Activated naive CD4-positive, alpha-beta T cell treated with anti-CD3 and anti-CD28 coated beads for 36 hours (primary cell): ENCODE data around the gene CAVIN2. TPM values are rescaled to one million over a fixed set of nuclear protein-coding genes. Genes with fewer than 3 reads are reported as not detected.

Experiments
- CTCF ChIA-PET: fragments of 350-600 bp; sonication (Branson Sonifier 250); formaldehyde crosslinking; loops from one replicate; lab custom pipeline; 2021; ENCODE audit warnings: antibody characterized with exemption; lab: Charles Lee
- DNase-seq: peaks from one replicate; pipeline ENCODE4 v3.0.0-alpha.2; 2020
- H3K27ac Mint-ChIP-seq: one replicate; pipeline ENCODE4 v1.8.0; 2021; ENCODE audit warnings: mild to moderate bottlenecking, mixed read lengths
- H3K27me3 Mint-ChIP-seq: one replicate; pipeline ENCODE4 v1.8.0; 2021; ENCODE audit warnings: low read depth, mixed read lengths
- H3K36me3 Mint-ChIP-seq: one replicate; pipeline ENCODE4 v1.8.0; 2021; ENCODE audit warnings: low read depth, mixed read lengths
- H3K4me1 Mint-ChIP-seq: one replicate; pipeline ENCODE4 v1.8.0; 2021; ENCODE audit warnings: low read depth, mixed read lengths
- H3K4me3 Mint-ChIP-seq: one replicate; pipeline ENCODE4 v1.8.0; 2021; ENCODE audit warnings: mild to moderate bottlenecking, moderate library complexity, mixed read lengths
- H3K9me3 Mint-ChIP-seq: one replicate; pipeline ENCODE4 v1.8.0; 2021; ENCODE audit warnings: mixed read lengths
- intact Hi-C: fragments of 100-400 bp; cut with micrococcal nuclease; formaldehyde crosslinking; loops from one replicate; pipeline ENCODE4 v1.15.1; 2023
- total RNA-seq, 2 experiments: library from RNA; stranded (reverse); gene quantifications; one replicate each; pipeline ENCODE4 v1.2.3, GENCODE V29; 2021

The CAVIN2 gene
- total RNA-seq, 2 experiments from 2014 or later: not detected

DNA sequence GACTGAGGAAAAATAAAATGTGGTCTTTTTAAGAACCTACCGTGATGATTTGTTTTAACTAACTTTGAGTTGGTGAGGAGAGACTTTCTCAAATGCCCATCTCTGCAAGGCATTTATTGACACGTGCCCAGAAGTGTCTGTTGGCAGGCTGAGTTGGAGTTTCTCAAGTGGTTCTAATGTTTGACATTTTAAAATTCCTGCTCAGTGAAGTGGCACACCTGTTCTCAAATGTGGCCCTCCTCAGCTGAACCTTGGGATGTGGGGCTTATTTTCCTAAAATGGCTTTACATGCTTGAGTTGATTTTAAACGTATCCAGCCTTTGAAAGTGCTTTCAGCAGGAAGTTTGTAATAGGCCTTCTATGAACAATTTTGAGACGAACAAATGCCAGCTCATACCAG lies 876 bp upstream of the CAVIN2 start:
- CTCF ChIA-PET: no interaction called here
- H3K4me1 Mint-ChIP-seq: peaks cover 14% of the 10 kb centered on the region
- no peaks in the 10 kb centered on the region for H3K9me3 Mint-ChIP-seq
- H3K36me3 Mint-ChIP-seq: no peaks in the 10 kb centered on the region
- no peak for DNase-seq
- intact Hi-C loops: no loop called here
- H3K27ac Mint-ChIP-seq: no peak overlapping the region
- no peak overlapping the region for H3K4me3 Mint-ChIP-seq
- H3K27me3 Mint-ChIP-seq: peaks cover 32% of the 10 kb centered on the region

DNA sequence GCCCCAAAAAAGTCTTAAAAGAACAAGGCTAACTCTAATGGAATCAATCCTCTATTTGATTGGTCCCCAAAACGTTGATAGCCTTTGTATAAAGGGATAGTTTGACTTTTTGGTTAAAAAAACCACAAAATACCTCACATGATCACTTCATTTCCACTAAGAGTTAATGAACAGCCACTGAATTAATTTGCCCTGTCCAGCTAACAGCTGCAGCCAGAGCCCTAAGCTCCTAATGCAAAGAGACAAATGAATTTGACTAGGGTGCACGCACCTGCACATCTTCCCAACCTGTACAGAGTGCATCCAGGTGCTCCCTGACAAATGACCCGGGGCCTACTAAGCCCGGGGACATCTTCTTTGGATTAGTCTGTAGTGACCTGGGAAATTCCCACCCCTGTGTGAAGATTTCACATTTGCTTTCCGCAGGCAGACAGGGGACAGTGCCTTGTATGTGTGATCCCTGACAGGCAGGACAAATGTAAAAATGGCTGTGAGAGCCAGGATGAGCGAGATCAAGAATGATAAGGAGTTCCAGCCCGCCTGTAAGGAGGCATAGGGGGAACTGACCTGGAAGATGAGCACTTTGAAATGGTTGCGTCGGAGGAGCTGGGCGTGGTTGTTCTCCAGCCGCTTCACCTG lies 893 bp downstream of the CAVIN2 start:
- no peak for DNase-seq
- Mint-ChIP-seq H3K4me1 (peaks cover 14% of the 10 kb centered on the region), H3K9me3 (no peaks in the 10 kb centered on the region), H3K4me3 (no peak overlapping the region), H3K36me3 (no peaks in the 10 kb centered on the region), H3K27ac (no peak overlapping the region), H3K27me3 (peaks cover 32% of the 10 kb centered on the region)
- intact Hi-C loops: no loop called here
- CTCF ChIA-PET: no interaction called here

DNA sequence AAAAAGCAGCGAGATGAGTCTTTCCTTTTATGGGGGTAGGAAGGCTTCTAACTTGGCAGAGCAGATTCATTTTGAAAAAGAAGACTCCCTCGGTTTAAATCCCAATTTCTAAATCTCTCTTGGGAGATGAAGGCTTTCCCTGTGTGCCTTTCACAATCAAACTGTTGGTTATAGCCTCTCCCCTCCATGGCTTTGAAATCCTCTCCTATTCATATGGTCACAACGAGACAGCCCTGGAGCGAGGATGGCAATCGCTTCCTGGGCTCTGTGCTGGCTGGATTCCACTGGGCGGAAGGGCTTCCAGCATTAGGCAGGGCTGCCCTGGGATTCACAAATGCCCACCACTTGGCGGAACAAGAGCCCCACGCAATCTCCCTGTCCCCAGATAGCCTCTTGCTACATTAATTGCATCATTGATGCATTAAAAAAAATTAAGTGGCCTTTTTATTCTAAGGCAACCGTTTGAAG lies 1.6 kb downstream of the CAVIN2 start:
- Mint-ChIP-seq H3K27me3 (peaks cover 33% of the 10 kb centered on the region), H3K36me3 (no peaks in the 10 kb centered on the region), H3K4me1 (peaks cover 14% of the 10 kb centered on the region), H3K9me3 (no peaks in the 10 kb centered on the region), H3K4me3 (no peak overlapping the region), H3K27ac (no peak overlapping the region)
- CTCF ChIA-PET: no interaction called here
- DNase-seq: no peak
- intact Hi-C loops: no loop called here

DNA sequence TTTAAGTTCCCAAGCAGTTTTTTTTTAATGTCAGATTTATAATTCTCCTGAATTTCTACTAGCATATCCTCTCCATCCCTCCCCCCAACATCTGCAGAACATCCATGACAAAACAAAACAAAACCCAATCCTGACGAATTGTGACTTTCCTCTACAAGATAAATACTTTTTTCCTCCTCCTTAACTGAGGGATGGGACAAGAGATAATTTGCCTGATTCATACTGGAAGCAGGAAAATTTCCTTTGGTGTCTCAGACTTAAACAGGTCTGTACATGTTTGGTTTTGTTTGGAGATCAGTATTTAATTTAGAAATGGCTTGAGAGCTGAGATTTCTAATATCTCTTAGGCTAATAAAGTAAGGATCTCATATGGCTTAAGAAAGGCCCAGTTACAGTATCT lies 2.2 kb downstream of the CAVIN2 start:
- CTCF ChIA-PET: no interaction called here

DNA sequence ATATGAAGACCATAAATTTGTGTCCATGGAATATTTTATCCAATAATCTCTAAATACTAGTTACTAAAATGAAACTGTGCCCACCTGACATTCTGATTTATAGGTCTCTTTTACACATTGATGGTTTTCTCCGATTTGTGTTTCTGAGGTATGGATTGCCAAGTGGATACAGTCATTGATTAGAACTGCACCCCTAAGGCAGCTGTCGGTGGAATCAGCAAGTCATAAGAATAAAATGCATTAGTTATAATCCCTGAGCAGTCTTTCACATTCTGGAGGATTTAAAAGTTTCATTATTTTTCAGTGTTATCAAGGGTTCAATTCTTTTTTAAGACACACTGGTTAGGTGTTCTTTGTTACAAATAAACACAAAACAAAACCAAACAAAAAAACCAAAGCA lies 6.0 kb downstream of the CAVIN2 start:
- Mint-ChIP-seq H3K9me3 (no peaks in the 10 kb centered on the region), H3K4me3 (no peak overlapping the region), H3K27me3 (peaks cover 12% of the 10 kb centered on the region), H3K27ac (no peak overlapping the region), H3K4me1 (no peaks in the 10 kb centered on the region), H3K36me3 (no peaks in the 10 kb centered on the region)
- intact Hi-C loops: no loop called here
- no peak for DNase-seq
- CTCF ChIA-PET: interaction anchor here (1.7 kb wide), 1 partner anchor 29 kb away, joined by 5 read pairs; no protein-coding TSS in a partner anchor

More for the DNA sequence above, 2.2 kb downstream of the CAVIN2 start:
- Mint-ChIP-seq H3K27me3 (peaks cover 33% of the 10 kb centered on the region), H3K36me3 (no peaks in the 10 kb centered on the region), H3K4me1 (peaks cover 14% of the 10 kb centered on the region), H3K9me3 (no peaks in the 10 kb centered on the region), H3K27ac (no peak overlapping the region), H3K4me3 (no peak overlapping the region)
- intact Hi-C loops: no loop called here
- DNase-seq: no peak

DNA sequence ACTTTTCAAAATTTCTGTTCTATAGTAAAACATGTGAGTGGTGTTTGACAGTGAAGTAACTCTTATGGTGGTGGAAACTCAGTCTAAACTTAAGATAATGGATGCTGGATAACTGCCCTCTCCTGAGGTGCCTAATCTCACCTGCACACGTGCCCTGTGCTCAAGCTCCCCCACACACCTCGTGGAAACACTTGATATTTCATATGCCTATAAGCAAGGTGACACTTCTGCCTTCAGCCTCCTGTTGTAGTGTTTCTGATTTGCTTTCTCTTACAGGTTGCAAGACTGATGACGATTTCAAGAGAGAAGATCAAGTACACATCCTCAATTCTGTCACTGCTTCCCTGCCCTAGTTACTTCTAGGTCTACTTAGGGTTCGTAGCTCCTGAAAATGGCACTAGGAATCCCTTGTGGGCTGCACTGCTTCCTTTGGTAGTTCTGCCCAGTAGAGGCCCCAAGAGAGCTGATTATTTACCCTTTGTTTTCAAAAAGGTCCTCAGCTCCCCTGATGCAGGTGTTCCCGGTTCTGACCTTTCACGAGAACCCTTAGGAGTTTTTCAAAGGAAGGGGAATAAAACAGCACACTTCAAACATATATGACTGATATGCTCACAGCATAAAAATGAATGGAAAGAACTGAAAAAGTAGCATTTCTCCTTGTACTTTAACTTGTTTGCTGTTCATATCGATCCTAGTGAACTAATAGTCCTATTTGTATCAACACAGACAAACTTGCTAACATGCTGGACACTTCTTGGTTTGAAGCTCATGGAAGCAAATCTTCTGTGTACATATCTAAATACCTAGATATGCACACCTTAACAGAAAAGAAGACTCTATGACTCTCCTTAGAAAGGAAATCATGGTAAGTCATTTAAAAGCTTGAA lies 6.7 kb downstream of the CAVIN2 start:
- intact Hi-C loops: no loop called here
- Mint-ChIP-seq H3K27me3 (peaks cover 12% of the 10 kb centered on the region), H3K4me3 (no peak overlapping the region), H3K36me3 (no peaks in the 10 kb centered on the region), H3K27ac (no peak overlapping the region), H3K9me3 (no peaks in the 10 kb centered on the region), H3K4me1 (no peaks in the 10 kb centered on the region)
- no peak for DNase-seq
- CTCF ChIA-PET: interaction anchor here (1.7 kb wide), 1 partner anchor 28 kb away, joined by 5 read pairs; no protein-coding TSS in a partner anchor

DNA sequence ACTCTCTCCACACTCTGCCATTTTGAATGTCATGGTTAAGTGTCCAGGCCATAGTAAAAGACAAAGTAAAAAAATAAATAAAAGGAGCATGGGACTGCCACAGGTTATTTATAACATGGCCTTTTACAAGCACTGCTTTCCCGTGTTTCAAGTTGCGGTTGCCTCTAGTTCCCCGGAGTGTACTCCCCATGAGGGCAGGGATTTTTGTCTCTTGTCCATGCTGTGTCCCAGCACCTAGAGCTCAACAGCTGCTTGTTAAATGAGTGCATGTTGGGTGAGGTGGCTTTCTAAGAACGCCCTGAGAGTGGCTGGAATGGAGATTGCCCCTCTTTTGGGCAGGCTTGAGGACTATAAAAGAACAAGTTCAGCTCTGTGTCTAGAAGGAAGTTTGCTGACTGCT lies 8.4 kb downstream of the CAVIN2 start:
- no peak overlapping the region for H3K4me3 Mint-ChIP-seq

DNA sequence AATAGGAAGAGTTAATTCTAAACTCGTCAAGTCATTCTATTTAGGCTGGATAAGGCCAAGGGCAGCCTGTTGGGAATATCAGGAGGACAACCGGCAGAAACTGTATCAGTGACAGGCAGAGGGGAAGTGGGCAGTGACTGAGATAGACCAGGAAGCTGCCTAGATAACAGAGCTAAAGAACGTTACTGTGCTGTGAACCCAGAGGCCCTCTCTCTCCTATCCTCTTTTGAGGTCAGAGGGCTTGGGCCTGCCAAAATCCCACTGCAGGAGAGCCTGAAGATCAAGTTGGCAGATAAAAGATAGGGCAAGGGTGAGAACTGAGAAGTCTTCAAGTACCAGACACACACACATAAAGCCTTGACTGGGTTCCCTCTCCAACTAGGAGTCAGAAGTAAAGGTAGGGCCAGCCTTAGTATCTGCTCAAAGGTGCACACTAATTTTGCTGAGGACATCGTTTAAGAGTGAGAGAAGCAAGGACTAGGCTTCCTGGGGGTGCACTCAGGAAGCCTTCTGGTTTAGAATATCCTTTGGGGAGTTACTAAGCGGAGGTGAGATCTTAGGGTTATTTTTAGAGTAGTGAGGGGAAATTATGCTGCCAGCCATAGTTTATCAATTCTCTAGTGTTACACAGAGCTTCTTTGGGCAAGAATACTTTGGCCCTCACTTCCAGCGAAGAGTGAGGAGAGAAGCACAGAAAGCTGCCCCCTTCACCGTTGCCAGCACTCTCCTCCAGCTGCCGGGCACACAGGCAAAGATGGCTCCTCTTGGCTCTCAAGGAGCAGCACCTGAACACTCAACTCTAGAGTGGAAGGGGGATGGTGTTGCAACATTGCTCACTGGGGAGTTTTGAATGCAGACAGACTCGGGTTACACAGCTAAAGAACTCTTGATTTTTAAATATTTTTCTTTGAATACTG lies 9.8 kb downstream of the CAVIN2 start:
- intact Hi-C loops: no loop called here
- no peak for DNase-seq
- Mint-ChIP-seq H3K4me3 (no peak overlapping the region), H3K9me3 (no peaks in the 10 kb centered on the region), H3K27me3 (peaks cover 5% of the 10 kb centered on the region), H3K4me1 (no peaks in the 10 kb centered on the region), H3K27ac (no peak overlapping the region), H3K36me3 (no peaks in the 10 kb centered on the region)
- CTCF ChIA-PET: interaction anchor here (0.5 to 1.9 kb wide), 3 partner anchors 25 to 325 kb away, joined by 4 to 6 read pairs (median 4); no protein-coding TSS in a partner anchor

More for the DNA sequence above, 8.4 kb downstream of the CAVIN2 start:
- H3K4me1 Mint-ChIP-seq: no peaks in the 10 kb centered on the region
- H3K9me3 Mint-ChIP-seq: no peaks in the 10 kb centered on the region
- no peak overlapping the region for H3K27ac Mint-ChIP-seq
- CTCF ChIA-PET: interaction anchor here (0.7 to 1.9 kb wide), 2 partner anchors 25 to 26 kb away, joined by 4 to 6 read pairs; no protein-coding TSS in a partner anchor
- intact Hi-C loops: no loop called here
- H3K36me3 Mint-ChIP-seq: no peaks in the 10 kb centered on the region
- peaks cover 5% of the 10 kb centered on the region for H3K27me3 Mint-ChIP-seq
- DNase-seq: no peak

DNA sequence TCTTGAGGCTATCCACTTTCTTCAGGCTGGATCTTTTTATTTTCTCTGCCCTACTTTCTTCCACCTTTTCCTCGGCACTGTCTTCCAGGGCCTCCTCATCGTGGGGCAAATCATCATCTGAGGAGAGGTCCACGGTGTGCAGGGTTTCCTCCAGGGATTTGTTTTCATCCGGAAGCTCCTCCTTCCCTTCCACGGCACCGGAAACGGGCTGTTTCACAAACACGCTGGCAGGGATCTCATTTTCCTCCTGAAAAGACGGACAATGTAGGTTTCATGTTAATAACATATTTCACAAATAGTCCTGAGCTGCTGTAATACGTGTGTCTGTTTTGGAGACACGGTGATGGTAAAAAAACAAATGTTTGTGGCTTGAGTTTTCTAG lies 10.4 kb downstream of the CAVIN2 start:
- no peak for DNase-seq
- H3K4me3 Mint-ChIP-seq: no peak overlapping the region
- no peaks in the 10 kb centered on the region for H3K9me3 Mint-ChIP-seq
- CTCF ChIA-PET: interaction anchor here (1.9 kb wide), 1 partner anchor 24 kb away, joined by 6 read pairs; no protein-coding TSS in a partner anchor
- peaks cover 5% of the 10 kb centered on the region for H3K27me3 Mint-ChIP-seq
- H3K36me3 Mint-ChIP-seq: no peaks in the 10 kb centered on the region
- intact Hi-C loops: no loop called here
- no peak overlapping the region for H3K27ac Mint-ChIP-seq
- no peaks in the 10 kb centered on the region for H3K4me1 Mint-ChIP-seq

DNA sequence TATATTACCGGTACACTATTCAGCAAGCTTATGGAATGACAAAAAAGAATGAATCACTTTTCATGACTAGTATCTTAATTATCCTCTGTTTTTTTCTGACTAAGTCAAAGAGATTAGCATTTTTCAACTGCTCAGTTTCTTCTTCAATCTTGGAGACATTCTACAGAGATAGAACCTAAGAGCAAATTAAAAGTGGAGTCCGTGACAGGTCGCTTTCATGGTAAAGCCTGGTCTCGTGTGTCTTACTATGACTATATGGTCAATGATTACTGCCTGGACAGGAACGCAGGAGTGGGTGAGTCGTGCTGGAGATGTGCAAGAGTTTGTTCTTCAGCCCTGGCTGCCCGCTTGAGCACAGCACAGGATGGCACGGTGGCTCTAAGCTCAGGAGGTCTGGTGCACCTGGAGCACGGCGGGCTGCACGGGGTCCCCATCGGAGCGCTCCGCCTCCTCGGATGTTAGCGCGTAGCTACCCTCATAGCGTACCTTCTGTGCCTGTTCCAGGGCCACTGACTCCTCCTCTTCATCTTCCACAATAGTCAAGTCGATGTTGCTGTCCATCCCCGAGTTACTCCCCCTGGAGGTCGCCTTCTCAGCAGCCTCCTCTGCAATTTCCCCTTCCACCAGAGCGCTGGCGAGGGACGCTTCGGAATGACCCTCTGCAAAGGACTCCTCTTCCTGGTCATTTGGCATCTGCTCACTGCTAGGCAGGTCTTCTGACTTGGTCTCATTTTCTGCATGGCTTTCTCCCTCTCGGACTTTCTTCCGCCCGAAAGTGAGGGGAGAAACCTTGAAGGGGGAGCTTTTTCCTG lies 11.1 kb downstream of the CAVIN2 start:
- no peak overlapping the region for H3K4me3 Mint-ChIP-seq
- no peaks in the 10 kb centered on the region for H3K4me1 Mint-ChIP-seq
- peaks cover 4% of the 10 kb centered on the region for H3K27me3 Mint-ChIP-seq
- H3K27ac Mint-ChIP-seq: no peak overlapping the region
- DNase-seq: no peak
- CTCF ChIA-PET: interaction anchor here (0.6 kb wide), 1 partner anchor 69 kb away, joined by 4 read pairs; no protein-coding TSS in a partner anchor
- no peaks in the 10 kb centered on the region for H3K9me3 Mint-ChIP-seq
- H3K36me3 Mint-ChIP-seq: no peaks in the 10 kb centered on the region
- intact Hi-C loops: no loop called here

DNA sequence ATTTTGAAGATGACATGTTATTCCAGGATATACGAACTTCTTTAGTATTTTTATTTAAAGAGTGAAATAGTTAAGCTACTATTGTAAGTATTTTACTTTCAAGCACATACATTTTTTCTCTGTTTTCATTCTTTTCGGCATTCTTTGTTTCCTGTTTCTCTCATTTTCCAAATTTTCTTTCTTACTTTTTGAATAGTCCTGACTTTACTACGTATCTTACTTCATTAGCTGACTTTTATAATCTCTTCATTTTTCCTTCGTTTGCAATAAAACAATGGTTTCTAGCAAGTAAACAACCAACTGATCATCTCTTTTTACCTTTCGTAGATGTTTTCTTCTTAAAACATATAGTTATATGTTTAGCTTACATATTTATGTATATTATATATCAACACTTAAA lies 11.8 kb downstream of the CAVIN2 start:
- H3K9me3 Mint-ChIP-seq: no peaks in the 10 kb centered on the region
- H3K36me3 Mint-ChIP-seq: no peaks in the 10 kb centered on the region
- intact Hi-C loops: no loop called here
- H3K27me3 Mint-ChIP-seq: peaks cover 4% of the 10 kb centered on the region
- no peak overlapping the region for H3K27ac Mint-ChIP-seq
- CTCF ChIA-PET: interaction anchor here (0.6 kb wide), 1 partner anchor 151 kb away, joined by 3 read pairs; no protein-coding TSS in a partner anchor
- H3K4me1 Mint-ChIP-seq: no peaks in the 10 kb centered on the region
- H3K4me3 Mint-ChIP-seq: no peak overlapping the region
- DNase-seq: no peak
